IMR-90 (cell line): ENCODE measurements around the gene DDX6. TPM values are rescaled to one million over a fixed set of nuclear protein-coding genes. Genes with fewer than 3 reads are reported as not detected.
"Not testable (repeated sequence)": the region's sequence is repeated elsewhere in the genome, so short reads cannot be mapped to it uniquely, and the experiment has no call there.

ENCODE experiments used
- ATAC-seq: fragments of 200-7000 bp; cut with Tn5 transposase; 2 replicates; pipeline ENCODE4 v1.9.1; 2020; ENCODE audit warnings: low read depth, mild to moderate bottlenecking, moderate library complexity
- BruUV-seq: library from RNA; stranded (reverse); fragments of 400-500 nt; replicated peaks from 2 replicates; lab custom pipeline; 2021; lab: Mats Ljungman, UMichigan
- CTCF ChIA-PET: fragments of 300-600 bp; formaldehyde crosslinking; extraction: SDS; loops from one replicate; lab custom pipeline; 2021; ENCODE audit warnings: antibody characterized with exemption; lab: Yijun Ruan, JAX
- POLR2A ChIA-PET: fragments of 300-600 bp; sonication (Branson Sonifier 250); formaldehyde crosslinking; loops from one replicate; lab custom pipeline; 2022; ENCODE audit warnings: antibody characterized with exemption; ENCODE audit not compliant: unreplicated experiment; lab: Charles Lee
- DNase-seq: peaks from one replicate; pipeline ENCODE4 v3.0.0; 2013
- H2AFZ ChIP-seq: replicated peaks from 2 replicates; pipeline ENCODE3; 2013; ENCODE audit warnings: low read length, mild to moderate bottlenecking; ENCODE audit not compliant: poor library complexity
- H2AK5ac ChIP-seq: 2 replicates; pipeline ENCODE4 v1.6.1; 2013; ENCODE audit warnings: low read depth, low read length, inconsistent platforms
- H2AK9ac ChIP-seq: replicated peaks from 2 replicates; pipeline ENCODE3; 2013; ENCODE audit warnings: mild to moderate bottlenecking, low read depth, low read length, moderate library complexity; ENCODE audit not compliant: poor library complexity
- H2BK120ac ChIP-seq: 2 replicates; pipeline ENCODE4 v1.6.1; 2013; ENCODE audit warnings: low read depth, low read length, inconsistent platforms
- H2BK15ac ChIP-seq: 3 replicates; pipeline ENCODE4 v1.6.1; 2013; ENCODE audit warnings: low read depth, low read length, inconsistent platforms
- H2BK20ac ChIP-seq: 2 replicates; pipeline ENCODE4 v1.6.1; 2013; ENCODE audit warnings: low read depth, mild to moderate bottlenecking, inconsistent platforms, low read length, moderate library complexity
- H2BK5ac ChIP-seq: 2 replicates; pipeline ENCODE4 v1.6.1; 2013; ENCODE audit warnings: mild to moderate bottlenecking, low read depth, low read length, inconsistent platforms; ENCODE audit not compliant: poor library complexity, severe bottlenecking
- H3K14ac ChIP-seq: replicated peaks from 2 replicates; pipeline ENCODE4 v1.6.1; 2013; ENCODE audit warnings: low read depth, low read length, inconsistent platforms
- H3K18ac ChIP-seq: 2 replicates; pipeline ENCODE4 v1.6.1; 2013; ENCODE audit warnings: low read depth, low read length, control low read depth
- H3K23ac ChIP-seq: 2 replicates; pipeline ENCODE4 v1.6.1; 2013; ENCODE audit warnings: low read depth, low read length, inconsistent platforms
- H3K27ac ChIP-seq: 2 replicates; pipeline ENCODE4 v1.5.1; 2013; ENCODE audit warnings: mild to moderate bottlenecking, control low read depth, low read length; ENCODE audit not compliant: insufficient read depth
- H3K27me3 ChIP-seq: 2 replicates; pipeline ENCODE4 v1.6.1; 2013; ENCODE audit warnings: low read length; ENCODE audit not compliant: control insufficient read depth, insufficient read depth
- H3K36me3 ChIP-seq: 2 replicates; pipeline ENCODE4 v1.6.1; 2013; ENCODE audit warnings: low read length, mixed read lengths; ENCODE audit not compliant: control insufficient read depth, insufficient read depth
- H3K4ac ChIP-seq: 2 replicates; pipeline ENCODE4 v1.6.1; 2013; ENCODE audit warnings: low read depth, low read length, inconsistent platforms
- H3K4me1 ChIP-seq: 2 replicates; pipeline ENCODE4 v1.6.1; 2013; ENCODE audit warnings: low read length, mixed read lengths; ENCODE audit not compliant: control insufficient read depth, insufficient read depth
- H3K4me2 ChIP-seq: 2 replicates; pipeline ENCODE4 v1.6.1; 2013; ENCODE audit warnings: low read depth, mild to moderate bottlenecking, control low read depth, low read length, moderate library complexity
- H3K4me3 ChIP-seq: 2 replicates; pipeline ENCODE4 v1.5.1; 2013; ENCODE audit warnings: low read depth, mild to moderate bottlenecking, control low read depth, low read length, moderate library complexity; ENCODE audit not compliant: insufficient read depth
- H3K56ac ChIP-seq: 2 replicates; pipeline ENCODE4 v1.6.1; 2013; ENCODE audit warnings: low read length, inconsistent platforms; ENCODE audit not compliant: insufficient read depth; ENCODE audit errors: extremely low read depth
- H3K79me1 ChIP-seq, 2 experiments: 2 replicates each; pipeline ENCODE4 v1.6.1; 2013; ENCODE audit warnings: low read length in 2 of 2, inconsistent platforms in 1 of 2, low read depth in 1 of 2
- H3K9ac ChIP-seq: 2 replicates; pipeline ENCODE4 v1.6.1; 2013; ENCODE audit warnings: low read depth, low read length, control low read depth
- H3K9me1 ChIP-seq: 2 replicates; pipeline ENCODE4 v1.6.1; 2013; ENCODE audit warnings: low read length, inconsistent platforms; ENCODE audit not compliant: insufficient read depth
- H3K9me3 ChIP-seq: 2 replicates; pipeline ENCODE4 v1.6.1; 2013; ENCODE audit warnings: low read length; ENCODE audit not compliant: control insufficient read depth, insufficient read depth
- H4K20me1 ChIP-seq: 2 replicates; pipeline ENCODE4 v1.6.1; 2013; ENCODE audit warnings: low read length, inconsistent platforms; ENCODE audit not compliant: insufficient read depth
- H4K5ac ChIP-seq: 2 replicates; pipeline ENCODE4 v1.6.1; 2013; ENCODE audit warnings: mild to moderate bottlenecking, low read depth, low read length, control low read depth
- H4K8ac ChIP-seq, 2 experiments: 2 replicates each; pipeline ENCODE4 v1.6.1; 2013; ENCODE audit warnings: low read depth in 2 of 2, low read length in 2 of 2, control low read depth in 1 of 2, inconsistent platforms in 1 of 2
- H4K91ac ChIP-seq: 2 replicates; pipeline ENCODE4 v1.6.1; 2013; ENCODE audit warnings: low read depth, low read length, inconsistent platforms; ENCODE audit not compliant: insufficient read depth
- WGBS, 2 experiments: methylation state at CpG; one replicate each; pipeline versions ENCODE4 v1.1.5 to v1.1.7; 2013; ENCODE audit warnings: missing lambda C conversion rate in 2 of 2; ENCODE audit not compliant: insufficient read length in 1 of 2; ENCODE audit errors: extremely low coverage in 2 of 2; 5-methylcytosine and 5-hydroxymethylcytosine counted together
- dilution Hi-C: fragments of 300-500 bp; cut with HindIII; formaldehyde crosslinking; loops from one replicate; pipeline ENCODE4 v1.14.3; 2018; ENCODE audit warnings: low sequenced_read_pairs; ENCODE audit not compliant: unreplicated experiment
- in situ Hi-C: fragments of 300-500 bp; cut with MboI; formaldehyde crosslinking; loops from 3 replicates; pipeline ENCODE4 v1.14.3; 2019; ENCODE audit warnings: low sequenced_read_pairs, inconsistent platforms, mixed read lengths
- intact Hi-C: fragments of 100-400 bp; cut with micrococcal nuclease; formaldehyde crosslinking; loops from 2 replicates; pipeline ENCODE4 v1.10.0; 2022
- polyA plus RNA-seq, 3 experiments: library from polyadenylated mRNA; depleted of rRNA; stranded (reverse); fragments of >200 nt; gene quantifications; 2 replicates each; pipeline ENCODE4 v1.2.3, GENCODE V29; 2012; ENCODE audit warnings: low replicate concordance in 1 of 3
- total RNA-seq: library from RNA; depleted of rRNA; stranded (reverse); fragments of >200 nt; gene quantifications from 2 replicates; pipeline ENCODE4 v1.2.3, GENCODE V29; 2012

The DDX6 gene
- total and polyA plus RNA-seq, 2 of the 4 experiments (the other 2 are of a cell fraction), result 19.2 to 197 TPM

- POLR2A ChIA-PET, result not testable (repeated sequence)
Observed at GRCh38 chr11:118761981-118762380, 29.0 kb downstream of the DDX6 start.

More at GRCh38 chr11:118761981-118762380, 29.0 kb downstream of the DDX6 start:
- in situ Hi-C loops, H2BK20ac ChIP-seq, H2BK15ac ChIP-seq, H3K9me1 ChIP-seq, H3K27ac ChIP-seq, H4K91ac ChIP-seq, H2AK5ac ChIP-seq, H2BK120ac ChIP-seq, dilution Hi-C loops, H3K9me3 ChIP-seq, H2AFZ ChIP-seq, H2BK5ac ChIP-seq, intact Hi-C loops, H3K4me1 ChIP-seq, H3K9ac ChIP-seq, H2AK9ac ChIP-seq, ATAC-seq, BruUV-seq, H3K27me3 ChIP-seq, H3K4me3 ChIP-seq, H4K5ac ChIP-seq, H3K18ac ChIP-seq, H3K56ac ChIP-seq, H3K4ac ChIP-seq, H3K23ac ChIP-seq, CTCF ChIA-PET, H3K4me2 ChIP-seq, H4K8ac ChIP-seq, H3K14ac ChIP-seq, DNase-seq: not testable (repeated sequence)
- Histone ChIP-seq H3K79me1 (peaks cover 16 to 35% of the 10 kb centered on the region in 2 experiments), H4K20me1 (peaks cover 18% of the 10 kb centered on the region), H3K36me3 (peaks cover 63% of the 10 kb centered on the region)
- no CpG with 5 or more reads among the region's 10 CpGs for WGBS, 2 experiments
